ENCODE measurements around the gene SH2B2.

DNA sequence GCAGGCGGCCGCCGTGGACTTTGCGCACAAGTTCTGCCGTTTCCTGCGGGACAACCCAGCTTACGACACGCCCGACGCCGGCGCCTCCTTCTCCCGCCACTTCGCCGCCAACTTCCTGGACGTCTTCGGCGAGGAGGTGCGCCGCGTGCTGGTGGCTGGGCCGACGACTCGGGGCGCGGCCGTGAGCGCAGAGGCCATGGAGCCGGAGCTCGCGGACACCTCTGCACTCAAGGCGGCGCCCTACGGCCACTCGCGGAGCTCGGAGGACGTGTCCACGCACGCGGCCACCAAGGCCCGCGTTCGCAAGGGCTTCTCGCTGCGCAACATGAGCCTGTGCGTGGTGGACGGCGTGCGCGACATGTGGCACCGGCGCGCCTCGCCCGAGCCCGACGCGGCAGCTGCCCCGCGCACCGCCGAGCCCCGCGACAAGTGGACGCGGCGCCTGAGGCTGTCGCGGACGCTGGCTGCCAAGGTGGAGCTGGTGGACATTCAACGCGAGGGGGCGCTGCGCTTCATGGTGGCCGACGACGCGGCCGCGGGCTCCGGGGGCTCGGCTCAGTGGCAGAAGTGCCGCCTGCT is 14.1 kb downstream of the SH2B2 start:
- TF ChIP-seq CTCF (IDR thresholded peaks at IDR 0.05) (no peak), POLR2A (IDR thresholded peaks at IDR 0.05) (no peak)

Data from lower leg skin (tissue), 3 donors.